NCI-H2196 treated with DMSO at 0.1 percent for 48 hours (cell line): Measurements from ENCODE around the gene SSBP4.
"Not testable (repeated sequence)": the region's sequence is repeated elsewhere in the genome, so short reads cannot be mapped to it uniquely, and the experiment has no call there.

ENCODE experiments used
- DNase-seq: peaks from one replicate; lab custom pipeline; 2025; ENCODE audit not compliant: unreplicated experiment; lab: John Stamatoyannopoulos, UW

The SSBP4 gene

GRCh38 chr19:18419195-18419698, at the start of gene SSBP4:
Gene SSBP4, plus strand, starts transcription at chr19:18419398. Its CDS starts 251 bp downstream, at chr19:18419649.
- DNase-seq: peak; percentile 60

GRCh38 chr19:18373407-18373891, 45.7 kb upstream of the SSBP4 start:
- no peak for DNase-seq

- DNase-seq: peak; percentile 78
Observed at GRCh38 chr19:18373892-18374629, 45.1 kb upstream of the SSBP4 start.

- DNase-seq: peak; percentile 50
Observed at GRCh38 chr19:18377026-18377425, 42.2 kb upstream of the SSBP4 start.

GRCh38 chr19:18379803-18380747, 39.1 kb upstream of the SSBP4 start:
- peak; percentile 95 for DNase-seq

GRCh38 chr19:18380843-18381242, 38.4 kb upstream of the SSBP4 start:
- no peak for DNase-seq

- not testable (repeated sequence) for DNase-seq
Observed at GRCh38 chr19:18383622-18384021, 35.6 kb upstream of the SSBP4 start.

- no peak for DNase-seq
Observed at GRCh38 chr19:18384775-18385174, 34.4 kb upstream of the SSBP4 start.

GRCh38 chr19:18385359-18385674, 33.9 kb upstream of the SSBP4 start:
- no peak for DNase-seq

- DNase-seq: no peak
Observed at GRCh38 chr19:18385675-18386542, 33.3 kb upstream of the SSBP4 start, which contains the start of gene GDF15. Gene GDF15, plus strand, starts transcription at chr19:18386158. Its CDS starts 32 bp downstream, at chr19:18386190.

GRCh38 chr19:18386543-18387271, 32.5 kb upstream of the SSBP4 start:
- DNase-seq: no peak

- DNase-seq: peak; percentile 91
Observed at GRCh38 chr19:18388100-18388959, 30.9 kb upstream of the SSBP4 start.

- no peak for DNase-seq
Observed at GRCh38 chr19:18388960-18389725, 30.1 kb upstream of the SSBP4 start.

GRCh38 chr19:18389726-18390064, 29.5 kb upstream of the SSBP4 start:
- DNase-seq: no peak

GRCh38 chr19:18390065-18390907, 28.9 kb upstream of the SSBP4 start:
- no peak for DNase-seq

- DNase-seq: no peak
Observed at GRCh38 chr19:18391509-18392075, 27.6 kb upstream of the SSBP4 start.

GRCh38 chr19:18392417-18392816, 26.8 kb upstream of the SSBP4 start:
- no peak for DNase-seq
